K562 (cell line): Measurements from ENCODE around the gene ZMIZ1. TPM values are rescaled to one million over a fixed set of nuclear protein-coding genes. Genes with fewer than 3 reads are reported as not detected.
A peak's percentile ranks its signal among the peaks of the same experiment; 100 is the strongest.

Experiments used
- E2F5 ChIP-seq: sonication (generic); formaldehyde crosslinking; IDR thresholded peaks from 2 replicates; pipeline ENCODE4 v1.8.0; 2022; ENCODE audit warnings: mild to moderate bottlenecking, missing genetic modification reagents
- FOXA1 ChIP-seq: fragments of 450-650 bp; IDR thresholded peaks from 2 replicates; pipeline ENCODE4 v1.6.1; 2016; ENCODE audit warnings: mild to moderate bottlenecking, borderline replicate concordance
- MAZ ChIP-seq, 2 experiments: fragments of 450-650 bp in 1 of 2; sonication (generic) in 1 of 2; formaldehyde crosslinking; IDR thresholded peaks in 1 of 2; conservative IDR thresholded peaks in 1 of 2; 2 replicates each; pipeline versions ENCODE4 v1.4.0 to v1.5.0; 2020; ENCODE audit warnings: mild to moderate bottlenecking in 1 of 2, missing genetic modification reagents in 1 of 2
- RAD21 ChIP-seq, 2 experiments: fragments of 250-450 bp in 1 of 2; fragments of 450-650 bp in 1 of 2; sonication (Bioruptor Pico) in 1 of 2; formaldehyde crosslinking in 1 of 2; IDR thresholded peaks in 1 of 2; conservative IDR thresholded peaks in 1 of 2; 2 replicates each; pipeline versions ENCODE4 v1.4.0 to v1.8.0; 2020 to 2022; ENCODE audit warnings: mild to moderate bottlenecking in 2 of 2, moderate library complexity in 1 of 2
- RFX7 ChIP-seq: fragments of 250-450 bp; sonication (Bioruptor Pico); IDR thresholded peaks from 2 replicates; pipeline ENCODE4 v1.5.1; 2021; ENCODE audit warnings: mild to moderate bottlenecking
- TAF1 ChIP-seq: IDR thresholded peaks from 2 replicates; pipeline ENCODE4 v1.6.1; 2011; ENCODE audit warnings: mild to moderate bottlenecking, low read length, moderate library complexity; ENCODE audit not compliant: insufficient read depth, control insufficient read depth, severe bottlenecking; ENCODE audit errors: extremely low read depth
- ZBTB7A ChIP-seq: IDR thresholded peaks from 2 replicates; pipeline ENCODE4 v1.6.1; 2011; ENCODE audit warnings: low read depth, mild to moderate bottlenecking, low read length, moderate library complexity, borderline replicate concordance; ENCODE audit not compliant: control insufficient read depth
- ZNF253 ChIP-seq: fragments of 250-450 bp; sonication (Bioruptor Pico); conservative IDR thresholded peaks from 2 replicates; pipeline ENCODE4 v1.6.1; 2021; ENCODE audit warnings: mild to moderate bottlenecking
- ZNF280B ChIP-seq: fragments of 250-450 bp; sonication (Bioruptor Pico); IDR thresholded peaks from 2 replicates; pipeline ENCODE4 v1.5.1; 2021; ENCODE audit warnings: mild to moderate bottlenecking
- ZNF583 ChIP-seq: fragments of 250-450 bp; sonication (Bioruptor Pico); IDR thresholded peaks from 2 replicates; pipeline ENCODE4 v1.4.0; 2020
- ZNF592 ChIP-seq: fragments of 450-650 bp; IDR thresholded peaks from 2 replicates; pipeline ENCODE4 v1.6.1; 2017; ENCODE audit warnings: antibody characterized with exemption, mild to moderate bottlenecking
- ZNF764 ChIP-seq: fragments of 250-450 bp; sonication (Bioruptor Pico); IDR thresholded peaks from 2 replicates; pipeline ENCODE4 v1.4.0; 2020; ENCODE audit warnings: low read depth, mild to moderate bottlenecking, moderate library complexity
- polyA plus RNA-seq, 8 experiments: library from polyadenylated mRNA; depleted of rRNA in 4 of 8; stranded (reverse) in 5 of 8; unstranded in 3 of 8; fragments of >200 nt; fragmentation: Nextera tagmentation in 2 of 8; fragmentation: Illumina TruSeq in 1 of 8; extraction: Ambion mirVana in 2 of 8; extraction: Trizol in 1 of 8; gene quantifications; 2 replicates each; pipeline versions ENCODE4 v1.2.1 to v1.2.3, GENCODE V29; 2011 to 2014; ENCODE audit warnings: inconsistent platforms in 1 of 8, missing spikeins in 1 of 8
- total RNA-seq, 7 experiments: library from RNA; depleted of rRNA in 6 of 7; stranded (reverse); fragments of >200 nt in 6 of 7; fragmentation: Illumina TruSeq in 2 of 7; extraction: Trizol in 2 of 7; gene quantifications; 2 replicates each; pipeline versions ENCODE4 v1.2.1 to v1.2.3, GENCODE V29; 2011 to 2021; ENCODE audit warnings: low replicate concordance in 1 of 7
- TF ChIP-seq, protein P1 (sequence below): sonication (generic); formaldehyde crosslinking; IDR thresholded peaks from 2 replicates; pipeline ENCODE4 v1.8.0; 2023; ENCODE audit warnings: missing genetic modification reagents, mild to moderate bottlenecking, borderline replicate concordance

The ZMIZ1 gene
- total and polyA plus RNA-seq, 9 of the 15 experiments (the other 6 are each of a cell fraction or from before 2014, with no cell fraction given), result 1.0 to 37.3 (median 4.3) TPM

- TF ChIP-seq E2F5 (CRISPR knock-in tag) (peak; percentile 30; the same call in 1 of the 2 replicates), RFX7 (CRISPR knock-in tag) (no peak), ZNF583 (CRISPR knock-in tag) (peak; percentile 66; the same call in 1 of the 2 replicates), ZNF253 (CRISPR knock-in tag) (no peak), ZBTB7A (no peak), ZNF592 (peak; percentile 85), TAF1 (peak; percentile 4), ZNF764 (CRISPR knock-in tag) (no peak), MAZ (CRISPR knock-in tag; conservative IDR thresholded peaks at IDR 0.05 in 1 of 2, IDR thresholded peaks at IDR 0.05 in 1 of 2) (0 out of 4 replicates have a peak, but pooled peaks of 1 of the 2 experiments have one; percentile 10), FOXA1 (no peak), RAD21 (CRISPR knock-in tag; conservative IDR thresholded peaks at IDR 0.05 in 1 of 2, IDR thresholded peaks at IDR 0.05 in 1 of 2) (peak in 1 of 2 experiments; percentile 3; a peak in 1 of 4 replicates), ZNF280B (CRISPR knock-in tag) (0 out of 2 replicates have a peak, but pooled peaks have one; percentile 24)
- TF ChIP-seq, protein P1, sequence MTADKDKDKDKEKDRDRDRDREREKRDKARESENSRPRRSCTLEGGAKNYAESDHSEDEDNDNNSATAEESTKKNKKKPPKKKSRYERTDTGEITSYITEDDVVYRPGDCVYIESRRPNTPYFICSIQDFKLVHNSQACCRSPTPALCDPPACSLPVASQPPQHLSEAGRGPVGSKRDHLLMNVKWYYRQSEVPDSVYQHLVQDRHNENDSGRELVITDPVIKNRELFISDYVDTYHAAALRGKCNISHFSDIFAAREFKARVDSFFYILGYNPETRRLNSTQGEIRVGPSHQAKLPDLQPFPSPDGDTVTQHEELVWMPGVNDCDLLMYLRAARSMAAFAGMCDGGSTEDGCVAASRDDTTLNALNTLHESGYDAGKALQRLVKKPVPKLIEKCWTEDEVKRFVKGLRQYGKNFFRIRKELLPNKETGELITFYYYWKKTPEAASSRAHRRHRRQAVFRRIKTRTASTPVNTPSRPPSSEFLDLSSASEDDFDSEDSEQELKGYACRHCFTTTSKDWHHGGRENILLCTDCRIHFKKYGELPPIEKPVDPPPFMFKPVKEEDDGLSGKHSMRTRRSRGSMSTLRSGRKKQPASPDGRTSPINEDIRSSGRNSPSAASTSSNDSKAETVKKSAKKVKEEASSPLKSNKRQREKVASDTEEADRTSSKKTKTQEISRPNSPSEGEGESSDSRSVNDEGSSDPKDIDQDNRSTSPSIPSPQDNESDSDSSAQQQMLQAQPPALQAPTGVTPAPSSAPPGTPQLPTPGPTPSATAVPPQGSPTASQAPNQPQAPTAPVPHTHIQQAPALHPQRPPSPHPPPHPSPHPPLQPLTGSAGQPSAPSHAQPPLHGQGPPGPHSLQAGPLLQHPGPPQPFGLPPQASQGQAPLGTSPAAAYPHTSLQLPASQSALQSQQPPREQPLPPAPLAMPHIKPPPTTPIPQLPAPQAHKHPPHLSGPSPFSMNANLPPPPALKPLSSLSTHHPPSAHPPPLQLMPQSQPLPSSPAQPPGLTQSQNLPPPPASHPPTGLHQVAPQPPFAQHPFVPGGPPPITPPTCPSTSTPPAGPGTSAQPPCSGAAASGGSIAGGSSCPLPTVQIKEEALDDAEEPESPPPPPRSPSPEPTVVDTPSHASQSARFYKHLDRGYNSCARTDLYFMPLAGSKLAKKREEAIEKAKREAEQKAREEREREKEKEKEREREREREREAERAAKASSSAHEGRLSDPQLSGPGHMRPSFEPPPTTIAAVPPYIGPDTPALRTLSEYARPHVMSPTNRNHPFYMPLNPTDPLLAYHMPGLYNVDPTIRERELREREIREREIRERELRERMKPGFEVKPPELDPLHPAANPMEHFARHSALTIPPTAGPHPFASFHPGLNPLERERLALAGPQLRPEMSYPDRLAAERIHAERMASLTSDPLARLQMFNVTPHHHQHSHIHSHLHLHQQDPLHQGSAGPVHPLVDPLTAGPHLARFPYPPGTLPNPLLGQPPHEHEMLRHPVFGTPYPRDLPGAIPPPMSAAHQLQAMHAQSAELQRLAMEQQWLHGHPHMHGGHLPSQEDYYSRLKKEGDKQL (CRISPR knock-in tag), result 0 out of 2 replicates have a peak, but pooled peaks have one; percentile 92
Observed at GRCh38 chr10:79179164-79179956, 110.6 kb downstream of the ZMIZ1 start (continued).
